A549 (cell line): Measurements from ENCODE around the gene PAX3. TPM values are rescaled to one million over a fixed set of nuclear protein-coding genes. Genes with fewer than 3 reads are reported as not detected.

Source experiments
- ATAC-seq, 2 experiments: fragments of 200-7000 bp in 1 of 2; fragments of >200 bp in 1 of 2; cut with Nextera tagmentation in 1 of 2; cut with Tn5 transposase in 1 of 2; 3 replicates each; pipeline versions ENCODE4 v1.8.0 to v1.9.1; 2018 to 2020; ENCODE audit warnings: mild to moderate bottlenecking in 1 of 2, moderate library complexity in 1 of 2
- CTCF ChIA-PET: fragments of 300-600 bp; sonication (Branson Sonifier 250); formaldehyde crosslinking; extraction: SDS; loops from one replicate; lab custom pipeline; 2021; ENCODE audit warnings: antibody characterized with exemption, inconsistent platforms; lab: Yijun Ruan, JAX
- POLR2A ChIA-PET: fragments of 350-600 bp; formaldehyde crosslinking; extraction: SDS; loops from one replicate; lab custom pipeline; 2021; ENCODE audit warnings: antibody characterized with exemption, inconsistent platforms; lab: Yijun Ruan, JAX
- DNase-seq, 2 experiments: peaks; one replicate each; pipeline versions ENCODE4 v3.0.0 to v3.0.0-alpha.2; 2011 to 2016; ENCODE audit warnings: low read depth in 1 of 2, low spot score in 1 of 2
- FAIRE-seq: peaks from 2 replicates; lab custom pipeline; 2011; peaks lifted over from hg19 to GRCh38; lab: Jason Lieb, UNC
- H3K27ac ChIP-seq, 2 experiments: fragments of >200 bp; sonication (Bioruptor Twin); formaldehyde crosslinking; 3 replicates each; pipeline ENCODE4 v1.5.1; 2016 to 2017
- H3K4me1 ChIP-seq: fragments of >200 bp; sonication (Bioruptor Twin); formaldehyde crosslinking; 3 replicates; pipeline ENCODE4 v1.6.1; 2016
- H3K4me2 ChIP-seq: fragments of >200 bp; sonication (Bioruptor Twin); formaldehyde crosslinking; 3 replicates; pipeline ENCODE4 v1.6.1; 2016
- H3K4me3 ChIP-seq: fragments of >200 bp; sonication (Bioruptor Twin); formaldehyde crosslinking; 3 replicates; pipeline ENCODE4 v1.5.1; 2016
- H3K9me3 ChIP-seq: fragments of >200 bp; sonication (Bioruptor Twin); formaldehyde crosslinking; 3 replicates; pipeline ENCODE4 v1.6.1; 2016
- ATOH8 ChIP-seq: fragments of 250-450 bp; sonication (Bioruptor Pico); IDR thresholded peaks from 2 replicates; pipeline ENCODE4 v1.5.0; 2020; ENCODE audit warnings: low read depth, mild to moderate bottlenecking, moderate library complexity
- CBX2 ChIP-seq: fragments of 200-600 bp; sonication (generic); IDR thresholded peaks from 2 replicates; pipeline ENCODE4 v1.6.1; 2016; ENCODE audit warnings: low read depth, mild to moderate bottlenecking, borderline replicate concordance
- CBX8 ChIP-seq: fragments of 200-600 bp; sonication (generic); IDR thresholded peaks from 2 replicates; pipeline ENCODE4 v1.6.1; 2016
- CHD4 ChIP-seq: fragments of 200-600 bp; sonication (generic); IDR thresholded peaks from 2 replicates; pipeline ENCODE4 v1.6.1; 2016; ENCODE audit warnings: antibody characterized with exemption, mild to moderate bottlenecking, borderline replicate concordance
- EP300 ChIP-seq, 2 experiments: fragments of >200 bp; sonication (Bioruptor Twin); formaldehyde crosslinking; IDR thresholded peaks; 2 replicates in 1 of 2; 3 replicates in 1 of 2; pipeline ENCODE4 v1.6.1; 2016 to 2017
- HOXA7 ChIP-seq: fragments of 250-450 bp; sonication (Bioruptor Pico); IDR thresholded peaks from 2 replicates; pipeline ENCODE4 v1.5.0; 2020; ENCODE audit warnings: mild to moderate bottlenecking, moderate library complexity
- HOXB13 ChIP-seq: fragments of 250-450 bp; sonication (Bioruptor Pico); IDR thresholded peaks from 2 replicates; pipeline ENCODE4 v1.5.0; 2020; ENCODE audit warnings: low read depth, mild to moderate bottlenecking, moderate library complexity
- HOXB5 ChIP-seq: fragments of 250-450 bp; sonication (Bioruptor Pico); IDR thresholded peaks from 2 replicates; pipeline ENCODE4 v1.5.0; 2020; ENCODE audit warnings: mild to moderate bottlenecking, moderate library complexity
- KDM1A ChIP-seq: fragments of 200-600 bp; sonication (generic); IDR thresholded peaks from 2 replicates; pipeline ENCODE4 v1.6.1; 2016; ENCODE audit warnings: low read depth, mild to moderate bottlenecking
- POLR2AphosphoS2 ChIP-seq: conservative IDR thresholded peaks from 2 replicates; pipeline ENCODE4 v1.6.1; 2012; ENCODE audit warnings: low read length, improper control_type of control experiment, inconsistent platforms
- REST ChIP-seq: fragments of 200-600 bp; sonication (generic); IDR thresholded peaks from 2 replicates; pipeline ENCODE4 v1.6.1; 2016; ENCODE audit warnings: antibody characterized with exemption, mild to moderate bottlenecking, moderate library complexity
- RFX5 ChIP-seq: fragments of 450-650 bp; IDR thresholded peaks from 2 replicates; pipeline ENCODE4 v1.7.1; 2014; ENCODE audit warnings: antibody characterized with exemption, mild to moderate bottlenecking, moderate library complexity
- SMC3 ChIP-seq: fragments of >200 bp; sonication (Bioruptor Twin); formaldehyde crosslinking; IDR thresholded peaks from 3 replicates; pipeline ENCODE4 v1.6.1; 2018; ENCODE audit warnings: inconsistent platforms
- SREBF2 ChIP-seq: fragments of 450-650 bp; IDR thresholded peaks from 2 replicates; pipeline ENCODE4 v1.6.1; 2014; ENCODE audit warnings: mild to moderate bottlenecking, moderate library complexity
- TFCP2L1 ChIP-seq: fragments of 250-450 bp; sonication (Bioruptor Pico); IDR thresholded peaks from 2 replicates; pipeline ENCODE4 v1.5.0; 2021; ENCODE audit warnings: mild to moderate bottlenecking
- TP53 ChIP-seq: fragments of 250-450 bp; sonication (Bioruptor Pico); IDR thresholded peaks from 2 replicates; pipeline ENCODE4 v1.5.0; 2021; ENCODE audit warnings: mild to moderate bottlenecking, moderate library complexity
- USF2 ChIP-seq: fragments of 450-650 bp; IDR thresholded peaks from 2 replicates; pipeline ENCODE4 v1.6.1; 2014; ENCODE audit warnings: antibody characterized with exemption
- ZFP36 ChIP-seq: fragments of 450-650 bp; IDR thresholded peaks from 2 replicates; pipeline ENCODE4 v1.6.1; 2014; ENCODE audit warnings: borderline replicate concordance; ENCODE audit not compliant: partially characterized antibody
- WGBS: methylation state at CpG from one replicate; pipeline ENCODE4 v1.1.6; 2017; ENCODE audit errors: missing lambda C conversion rate; 5-methylcytosine and 5-hydroxymethylcytosine counted together
- polyA plus RNA-seq, 4 experiments: library from polyadenylated mRNA; depleted of rRNA in 3 of 4; stranded (reverse); fragments of >200 nt; fragmentation: RNase III in 1 of 4; extraction: RNeasy Plus Mini Kit Qiagen cat#74134 plus additional on column Dnase treatment in 1 of 4; gene quantifications; 2 replicates in 3 of 4; 3 replicates in 1 of 4; pipeline ENCODE4 v1.2.3, GENCODE V29; 2011 to 2017
- TF ChIP-seq, protein P1 (sequence below): fragments of 150-350 bp; IDR thresholded peaks from 2 replicates; pipeline ENCODE4 v1.6.1; 2014; ENCODE audit warnings: low read depth, mild to moderate bottlenecking, low read length

The PAX3 gene
- polyA plus RNA-seq, 2 of the 4 experiments (the other 2 are of a cell fraction), result not detected

DNA sequence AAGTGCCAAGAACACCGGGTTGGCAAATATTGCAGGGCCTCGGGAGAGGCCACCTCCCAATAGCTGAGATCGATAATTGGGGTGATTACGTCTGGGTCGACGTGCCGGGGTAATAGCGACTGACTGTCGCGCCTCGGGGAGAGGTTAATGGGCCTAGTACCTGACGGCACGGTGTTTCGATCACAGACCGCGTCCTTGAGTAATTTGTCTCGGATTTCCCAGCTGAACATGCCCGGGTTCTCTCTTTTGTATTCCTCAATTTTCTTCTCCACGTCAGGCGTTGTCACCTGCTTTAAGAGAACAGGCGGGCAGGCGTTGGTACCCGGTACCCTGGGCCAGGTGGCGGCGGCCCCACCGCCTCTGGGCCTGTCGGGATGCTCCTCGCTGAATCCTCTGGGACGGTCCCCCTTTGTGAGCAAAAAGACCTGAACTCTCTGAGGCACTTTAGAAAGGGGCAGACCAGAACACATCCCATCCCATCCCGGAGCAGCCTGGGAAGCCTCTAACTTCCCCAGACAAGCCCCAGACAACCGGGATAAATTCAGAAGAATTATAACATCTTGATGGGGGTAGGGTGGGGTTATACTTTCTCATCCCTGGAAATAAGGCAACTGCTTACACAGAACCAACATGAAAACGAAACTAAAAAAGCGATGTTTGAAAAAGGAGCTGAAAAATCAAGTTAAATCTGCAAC, 3.3 kb downstream of the PAX3 start:
- H3K4me3 ChIP-seq, result peak overlapping the region; percentile 26; the same call in 2 of the 3 replicates
- H3K27ac ChIP-seq, result no peak overlapping the region
- ATAC-seq, result peak in 1 of 2 experiments; percentile 10; a peak in 2 of 6 replicates
- no peak for DNase-seq
- ChIA-PET CTCF (no interaction called here), POLR2A (no interaction called here)
- peak overlapping the region; percentile 34 for H3K4me2 ChIP-seq
- no peak for TF ChIP-seq POLR2AphosphoS2
- TF ChIP-seq TP53, result no peak
- no peak for TF ChIP-seq HOXA7 (CRISPR knock-in tag)
- TF ChIP-seq ZFP36, result no peak
- no peak for TF ChIP-seq KDM1A
- TF ChIP-seq HOXB13 (CRISPR knock-in tag), result no peak
- no peak for TF ChIP-seq CBX8
- TF ChIP-seq RFX5, result no peak
- no peak for TF ChIP-seq EP300 (IDR thresholded peaks at IDR 0.05)
- no peak for TF ChIP-seq USF2
- TF ChIP-seq SREBF2, result no peak
- TF ChIP-seq TFCP2L1, result no peak
- TF ChIP-seq HOXB5, result no peak
- no peaks in the 10 kb centered on the region for H3K9me3 ChIP-seq
- no peak for FAIRE-seq
- H3K4me1 ChIP-seq, result peaks cover 6% of the 10 kb centered on the region; the same call in 1 of the 3 replicates
- WGBS, result 53% methylated on average over 33 of the region's 33 CpGs

DNA sequence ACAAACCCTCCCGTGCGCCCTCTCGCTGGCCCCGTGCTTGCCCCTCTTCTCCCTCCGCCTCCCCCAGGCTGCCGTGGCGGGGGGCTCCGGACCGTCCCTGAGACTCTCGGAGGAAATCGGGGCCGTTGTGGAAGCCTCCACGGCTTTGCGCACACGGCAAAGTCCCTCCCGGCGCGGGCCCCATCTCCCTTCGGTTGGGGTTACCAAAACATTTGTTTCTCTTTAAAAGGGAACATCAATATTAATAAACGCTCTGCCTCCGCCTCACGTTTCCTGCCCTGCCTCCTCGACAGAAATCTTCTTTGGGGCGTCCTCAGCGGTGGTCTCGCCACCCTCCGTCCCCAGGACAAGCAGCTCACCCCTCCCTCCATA, 3.8 kb downstream of the PAX3 start:
- CTCF ChIA-PET, result no interaction called here
- H3K4me2 ChIP-seq, result peak overlapping the region; percentile 34
- 43% methylated on average over 26 of the region's 27 CpGs for WGBS
- ATAC-seq, result no peak
- no peak for DNase-seq
- H3K27ac ChIP-seq, result no peak overlapping the region
- POLR2A ChIA-PET, result no interaction called here
- peak overlapping the region; percentile 26; the same call in 2 of the 3 replicates for H3K4me3 ChIP-seq
- no peaks in the 10 kb centered on the region for H3K9me3 ChIP-seq
- no peak for FAIRE-seq
- no peak for TF ChIP-seq REST
- no peak for TF ChIP-seq TP53
- TF ChIP-seq ATOH8 (CRISPR knock-in tag), result no peak
- TF ChIP-seq CBX2, result no peak
- TF ChIP-seq, protein P1, sequence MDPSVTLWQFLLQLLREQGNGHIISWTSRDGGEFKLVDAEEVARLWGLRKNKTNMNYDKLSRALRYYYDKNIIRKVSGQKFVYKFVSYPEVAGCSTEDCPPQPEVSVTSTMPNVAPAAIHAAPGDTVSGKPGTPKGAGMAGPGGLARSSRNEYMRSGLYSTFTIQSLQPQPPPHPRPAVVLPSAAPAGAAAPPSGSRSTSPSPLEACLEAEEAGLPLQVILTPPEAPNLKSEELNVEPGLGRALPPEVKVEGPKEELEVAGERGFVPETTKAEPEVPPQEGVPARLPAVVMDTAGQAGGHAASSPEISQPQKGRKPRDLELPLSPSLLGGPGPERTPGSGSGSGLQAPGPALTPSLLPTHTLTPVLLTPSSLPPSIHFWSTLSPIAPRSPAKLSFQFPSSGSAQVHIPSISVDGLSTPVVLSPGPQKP, result no peak
- no peak for TF ChIP-seq SMC3
- no peak for TF ChIP-seq HOXB5
- no peak for TF ChIP-seq CHD4
- H3K4me1 ChIP-seq, result peaks cover 6% of the 10 kb centered on the region; the same call in 1 of the 3 replicates
